SK-N-SH (cell line): ENCODE measurements around the gene ADGRA1. TPM values are rescaled to one million over a fixed set of nuclear protein-coding genes. Genes with fewer than 3 reads are reported as not detected.

Experiments used
- CTCF ChIA-PET: fragments of 300-600, 350-600 bp; formaldehyde crosslinking; extraction: SDS; loops from one replicate; lab custom pipeline; 2021; lab: Yijun Ruan, JAX
- POLR2A ChIA-PET: fragments of 350-600 bp; sonication (Branson Sonifier 250); formaldehyde crosslinking; extraction: SDS; loops from one replicate; lab custom pipeline; 2020; ENCODE audit warnings: antibody characterized with exemption, inconsistent platforms; lab: Yijun Ruan, JAX
- DNase-seq: peaks from one replicate; pipeline ENCODE4 v3.0.0; 2012
- H2AFZ ChIP-seq: fragments of 200-600 bp; sonication (generic); 2 replicates; pipeline ENCODE4 v1.8.1; 2016; ENCODE audit warnings: antibody characterized with exemption, mild to moderate bottlenecking, low read depth
- H3F3A ChIP-seq: fragments of 200-600 bp; sonication (generic); replicated peaks from 2 replicates; pipeline ENCODE3; 2016; ENCODE audit warnings: antibody characterized with exemption, mild to moderate bottlenecking; ENCODE audit not compliant: insufficient read depth
- H3K27ac ChIP-seq, 2 experiments: fragments of 200-500 bp in 1 of 2; fragments of 200-600 bp in 1 of 2; sonication (Bioruptor generic) in 1 of 2; sonication (generic), shearing (Covaris generic) in 1 of 2; 2 replicates each; pipeline versions ENCODE4 v1.5.1 to v1.6.1; 2014 to 2016; ENCODE audit warnings: low read depth in 2 of 2, inconsistent platforms in 1 of 2, low read length in 1 of 2, mild to moderate bottlenecking in 1 of 2, mixed read lengths in 1 of 2
- H3K27me3 ChIP-seq: fragments of 200-600 bp; sonication (generic), shearing (Covaris generic); 2 replicates; pipeline ENCODE4 v1.6.1; 2016; ENCODE audit warnings: mixed run types; ENCODE audit not compliant: insufficient read depth
- H3K36me3 ChIP-seq, 2 experiments: fragments of 200-500 bp in 1 of 2; fragments of 200-600 bp in 1 of 2; sonication (Bioruptor generic) in 1 of 2; sonication (generic) in 1 of 2; replicated peaks in 1 of 2; 2 replicates each; pipeline versions ENCODE3 to v1.5.1; 2014 to 2016; ENCODE audit warnings: low read length in 1 of 2, mild to moderate bottlenecking in 1 of 2; ENCODE audit not compliant: insufficient read depth in 2 of 2, control insufficient read depth in 1 of 2
- H3K4me1 ChIP-seq, 2 experiments: fragments of 200-500 bp in 1 of 2; fragments of 200-600 bp in 1 of 2; sonication (Bioruptor generic) in 1 of 2; sonication (generic), shearing (Covaris generic) in 1 of 2; 2 replicates each; pipeline versions ENCODE4 v1.5.1 to v1.6.1; 2014 to 2016; ENCODE audit warnings: low read depth in 1 of 2, low read length in 1 of 2, mixed run types in 1 of 2; ENCODE audit not compliant: insufficient read depth in 2 of 2, control insufficient read depth in 1 of 2
- H3K4me2 ChIP-seq: fragments of 200-600 bp; sonication (generic), shearing (Covaris generic); 2 replicates; pipeline ENCODE4 v1.6.1; 2017; ENCODE audit warnings: mixed run types
- H3K4me3 ChIP-seq, 2 experiments: fragments of 200-500 bp in 1 of 2; fragments of 200-600 bp in 1 of 2; sonication (Bioruptor generic) in 1 of 2; sonication (generic), shearing (Covaris generic) in 1 of 2; 2 replicates each; pipeline versions ENCODE4 v1.5.1 to v1.8.1; 2014 to 2016; ENCODE audit warnings: low read depth in 2 of 2, inconsistent platforms in 1 of 2, low read length in 1 of 2, mild to moderate bottlenecking in 1 of 2, mixed read lengths in 1 of 2, moderate library complexity in 1 of 2
- H3K79me2 ChIP-seq: fragments of 200-600 bp; sonication (generic); 2 replicates; pipeline ENCODE4 v1.8.1; 2017; ENCODE audit warnings: mild to moderate bottlenecking; ENCODE audit not compliant: insufficient read depth
- H3K9ac ChIP-seq: fragments of 200-600 bp; sonication (generic); 2 replicates; pipeline ENCODE4 v1.6.1; 2017; ENCODE audit warnings: mixed run types
- H3K9me2 ChIP-seq: fragments of 200-600 bp; sonication (generic); 2 replicates; pipeline ENCODE4 v1.6.1; 2017; ENCODE audit warnings: mixed run types
- H3K9me3 ChIP-seq: fragments of 200-600 bp; sonication (generic); 2 replicates; pipeline ENCODE4 v1.6.1; 2017; ENCODE audit warnings: mixed run types, mild to moderate bottlenecking, moderate library complexity
- H4K20me1 ChIP-seq: fragments of 200-600 bp; sonication (generic); 2 replicates; pipeline ENCODE4 v1.6.1; 2017; ENCODE audit warnings: mild to moderate bottlenecking, mixed run types; ENCODE audit not compliant: insufficient read depth
- CHD2 ChIP-seq: fragments of 150-350 bp; IDR thresholded peaks from 2 replicates; pipeline ENCODE4 v1.6.1; 2018; ENCODE audit warnings: low read length; ENCODE audit not compliant: partially characterized antibody
- CTCF ChIP-seq: fragments of 200-600 bp; sonication (generic); IDR thresholded peaks from 2 replicates; pipeline ENCODE4 v1.6.1; 2017; ENCODE audit warnings: antibody characterized with exemption, mild to moderate bottlenecking, moderate library complexity
- ELF1 ChIP-seq: IDR thresholded peaks from 2 replicates; pipeline ENCODE4 v1.4.0; 2012
- FOXJ3 ChIP-seq: sonication (generic); formaldehyde crosslinking; IDR thresholded peaks from 2 replicates; pipeline ENCODE4 v1.5.1; 2020; ENCODE audit warnings: mild to moderate bottlenecking, missing genetic modification reagents
- FOXM1 ChIP-seq: IDR thresholded peaks from 2 replicates; pipeline ENCODE4 v1.4.0; 2012; ENCODE audit warnings: low read depth, mild to moderate bottlenecking
- GATA2 ChIP-seq: sonication (generic); formaldehyde crosslinking; IDR thresholded peaks from 2 replicates; pipeline ENCODE4 v1.5.0; 2020; ENCODE audit warnings: mild to moderate bottlenecking, missing genetic modification reagents
- JUND ChIP-seq: IDR thresholded peaks from 2 replicates; pipeline ENCODE4 v1.4.0; 2012
- MEF2A ChIP-seq: IDR thresholded peaks from 2 replicates; pipeline ENCODE4 v1.4.0; 2012; ENCODE audit warnings: low read depth, borderline replicate concordance
- NFIC ChIP-seq: IDR thresholded peaks from 2 replicates; pipeline ENCODE4 v1.4.0; 2012; ENCODE audit warnings: borderline replicate concordance
- PBX3 ChIP-seq: IDR thresholded peaks from 2 replicates; pipeline ENCODE4; 2012
- POLR2AphosphoS5 ChIP-seq: IDR thresholded peaks from 2 replicates; pipeline ENCODE4 v1.6.1; 2012; ENCODE audit warnings: low read depth, low read length
- RCOR1 ChIP-seq: fragments of 150-350 bp; IDR thresholded peaks from 2 replicates; pipeline ENCODE4 v1.6.1; 2017; ENCODE audit warnings: antibody characterized with exemption, low read length
- USF1 ChIP-seq: IDR thresholded peaks from 2 replicates; pipeline ENCODE4 v1.4.0; 2012; ENCODE audit warnings: low read depth, borderline replicate concordance
- USF2 ChIP-seq: fragments of 150-350 bp; IDR thresholded peaks from 2 replicates; pipeline ENCODE4 v1.6.1; 2017; ENCODE audit warnings: antibody characterized with exemption, low read length, low read depth, borderline replicate concordance
- WGBS: methylation state at CpG from one replicate; pipeline ENCODE4 v1.1.6; 2017; ENCODE audit warnings: low lambda C conversion rate; 5-methylcytosine and 5-hydroxymethylcytosine counted together
- polyA plus RNA-seq, 3 experiments: library from polyadenylated mRNA; depleted of rRNA; stranded (reverse); fragments of >200 nt; gene quantifications; 2 replicates each; pipeline ENCODE4 v1.2.3, GENCODE V29; 2012

Gene ADGRA1
- polyA plus RNA-seq, 1 of the 3 experiments (the other 2 are of a cell fraction) = not detected

GRCh38 chr10:133047526-133048123 is 40.1 kb upstream of the ADGRA1 start:
- H3K4me2 ChIP-seq = no peak overlapping the region
- DNase-seq = no peak
- no peak overlapping the region for H3K27ac ChIP-seq
- ChIA-PET CTCF (no interaction called here), POLR2A (no interaction called here)
- 79% methylated on average over 22 of the region's 42 CpGs for WGBS
- H3K4me3 ChIP-seq = no peak overlapping the region
- H3K79me2 ChIP-seq = no peaks in the 10 kb centered on the region
- H3K27me3 ChIP-seq = no peaks in the 10 kb centered on the region
- H4K20me1 ChIP-seq = no peaks in the 10 kb centered on the region
- H2AFZ ChIP-seq = no peak overlapping the region
- no peaks in the 10 kb centered on the region for H3K36me3 ChIP-seq
- H3K4me1 ChIP-seq = no peaks in the 10 kb centered on the region; a peak in 1 of 4 replicates
- H3K9me2 ChIP-seq = no peaks in the 10 kb centered on the region
- no peaks in the 10 kb centered on the region for H3F3A ChIP-seq
- TF ChIP-seq NFIC (no peak), ELF1 (no peak), RCOR1 (no peak), FOXM1 (no peak), POLR2AphosphoS5 (no peak), USF2 (no peak)
- no peak overlapping the region for H3K9ac ChIP-seq
- no peaks in the 10 kb centered on the region for H3K9me3 ChIP-seq

GRCh38 chr10:133048266-133048665 is 39.5 kb upstream of the ADGRA1 start:
- Histone ChIP-seq H3F3A (no peaks in the 10 kb centered on the region), H3K9me3 (no peaks in the 10 kb centered on the region), H3K9ac (no peak overlapping the region), H3K36me3 (no peaks in the 10 kb centered on the region), H2AFZ (no peak overlapping the region), H3K79me2 (no peaks in the 10 kb centered on the region), H3K4me2 (no peak overlapping the region), H3K27me3 (no peaks in the 10 kb centered on the region), H4K20me1 (no peaks in the 10 kb centered on the region), H3K9me2 (no peaks in the 10 kb centered on the region), H3K4me1 (no peaks in the 10 kb centered on the region; a peak in 1 of 4 replicates), H3K4me3 (no peak overlapping the region), H3K27ac (no peak overlapping the region)
- no peak for DNase-seq
- WGBS = 43% methylated on average over 8 of the region's 13 CpGs
- CTCF ChIA-PET = no interaction called here
- POLR2A ChIA-PET = no interaction called here
- TF ChIP-seq MEF2A (no peak), FOXJ3 (CRISPR knock-in tag) (no peak), CHD2 (no peak), GATA2 (CRISPR knock-in tag) (no peak), JUND (no peak), CTCF (no peak), FOXM1 (no peak), USF1 (no peak), PBX3 (no peak)
